ENCODE data around the gene ITGB4.
"Not testable (repeated sequence)": the region's sequence is repeated elsewhere in the genome, so short reads cannot be mapped to it uniquely, and the experiment has no call there.

The ITGB4 gene

DNA sequence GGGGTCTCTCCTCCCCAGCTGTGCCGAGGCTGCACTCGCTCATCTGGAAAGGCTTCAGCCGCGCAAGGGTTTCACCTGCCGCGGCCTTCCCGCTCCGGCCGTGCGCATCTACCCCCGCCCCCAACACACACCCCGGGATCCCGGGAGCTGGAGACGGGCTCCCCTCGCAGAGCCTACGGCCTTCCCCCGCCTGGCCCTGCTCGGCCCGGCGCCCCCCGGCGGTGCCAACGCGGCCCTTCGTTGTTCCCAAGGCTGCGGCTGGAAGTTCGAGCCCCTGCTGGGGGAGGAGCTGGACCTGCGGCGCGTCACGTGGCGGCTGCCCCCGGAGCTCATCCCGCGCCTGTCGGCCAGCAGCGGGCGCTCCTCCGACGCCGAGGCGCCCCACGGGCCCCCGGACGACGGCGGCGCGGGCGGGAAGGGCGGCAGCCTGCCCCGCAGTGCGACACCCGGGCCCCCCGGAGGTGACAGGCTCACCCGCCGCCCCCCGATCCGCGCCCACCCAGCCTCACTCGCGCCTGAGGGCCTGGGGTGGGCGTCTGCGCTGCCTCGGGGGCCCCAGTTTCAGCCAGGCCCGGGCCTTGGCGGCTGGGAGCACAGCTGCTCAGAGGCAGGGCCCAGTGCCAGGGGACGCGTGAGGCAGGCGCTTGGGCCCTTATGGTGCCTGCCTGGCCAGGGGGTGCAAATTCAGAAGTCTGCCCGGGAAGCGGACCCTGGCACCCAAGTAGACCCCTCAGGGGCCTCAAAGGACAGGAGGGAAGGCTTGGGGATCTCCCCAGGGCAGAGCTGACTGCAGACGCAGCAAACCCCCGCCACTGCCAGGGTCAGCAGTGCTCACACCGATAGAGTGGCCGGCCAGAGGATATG lies 32.5 kb downstream of the ITGB4 start:
- DNase-seq = peak; percentile 36 to 72

DNA sequence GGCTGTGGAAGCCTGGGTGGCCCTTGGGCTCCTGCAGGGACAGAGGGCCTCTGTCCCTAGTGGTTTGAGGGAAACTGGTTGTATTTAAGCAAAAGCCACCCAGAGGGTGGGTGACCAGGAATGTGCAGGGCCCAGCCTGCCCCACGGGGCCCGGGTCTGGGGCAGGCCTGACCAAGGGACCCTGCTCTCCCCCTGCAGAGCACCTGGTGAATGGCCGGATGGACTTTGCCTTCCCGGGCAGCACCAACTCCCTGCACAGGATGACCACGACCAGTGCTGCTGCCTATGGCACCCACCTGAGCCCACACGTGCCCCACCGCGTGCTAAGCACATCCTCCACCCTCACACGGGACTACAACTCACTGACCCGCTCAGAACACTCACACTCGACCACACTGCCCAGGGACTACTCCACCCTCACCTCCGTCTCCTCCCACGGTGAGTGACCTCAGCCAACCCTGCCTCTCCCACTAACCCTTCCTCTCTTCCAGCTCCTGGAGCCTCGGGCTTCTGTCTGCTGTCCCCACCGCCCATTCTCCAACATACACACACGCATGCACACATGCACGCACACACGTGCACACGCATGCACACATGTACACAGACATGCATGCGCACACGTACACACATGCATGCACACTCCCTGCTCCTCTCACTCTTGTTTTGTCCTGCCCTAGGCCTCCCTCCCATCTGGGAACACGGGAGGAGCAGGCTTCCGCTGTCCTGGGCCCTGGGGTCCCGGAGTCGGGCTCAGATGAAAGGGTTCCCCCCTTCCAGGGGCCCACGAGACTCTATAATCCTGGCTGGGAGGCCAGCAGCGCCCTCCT lies 33.3 kb downstream of the ITGB4 start:
- DNase-seq = no peak

DNA sequence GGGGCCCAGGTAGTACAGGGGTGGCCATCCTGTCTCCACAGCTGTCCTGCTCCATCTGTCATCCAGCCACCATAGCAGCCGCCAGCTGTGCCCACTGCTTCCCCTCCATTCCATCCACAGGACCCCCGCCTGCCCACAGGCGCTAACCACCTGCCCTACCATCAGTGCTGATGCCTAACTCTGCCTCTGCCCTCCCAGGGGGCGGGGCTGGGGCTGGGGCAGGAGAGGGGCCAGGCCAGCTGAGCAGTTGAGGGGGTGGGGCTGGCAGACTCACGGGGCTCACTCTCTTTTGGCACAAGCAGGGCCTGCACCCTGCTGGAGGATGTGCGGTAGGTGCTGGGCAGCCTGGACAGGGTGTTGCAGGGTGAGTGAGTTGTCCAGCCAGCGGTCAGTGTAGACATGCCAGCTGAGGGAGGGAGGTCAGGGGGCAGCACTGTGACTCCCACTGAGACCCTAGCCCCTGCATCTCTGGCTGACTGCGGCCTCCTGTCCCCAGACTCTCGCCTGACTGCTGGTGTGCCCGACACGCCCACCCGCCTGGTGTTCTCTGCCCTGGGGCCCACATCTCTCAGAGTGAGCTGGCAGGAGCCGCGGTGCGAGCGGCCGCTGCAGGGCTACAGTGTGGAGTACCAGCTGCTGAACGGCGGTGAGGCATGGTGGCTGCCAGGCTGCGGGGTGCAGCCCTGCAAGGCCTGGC lies 34.1 kb downstream of the ITGB4 start:
- no peak for DNase-seq

DNA sequence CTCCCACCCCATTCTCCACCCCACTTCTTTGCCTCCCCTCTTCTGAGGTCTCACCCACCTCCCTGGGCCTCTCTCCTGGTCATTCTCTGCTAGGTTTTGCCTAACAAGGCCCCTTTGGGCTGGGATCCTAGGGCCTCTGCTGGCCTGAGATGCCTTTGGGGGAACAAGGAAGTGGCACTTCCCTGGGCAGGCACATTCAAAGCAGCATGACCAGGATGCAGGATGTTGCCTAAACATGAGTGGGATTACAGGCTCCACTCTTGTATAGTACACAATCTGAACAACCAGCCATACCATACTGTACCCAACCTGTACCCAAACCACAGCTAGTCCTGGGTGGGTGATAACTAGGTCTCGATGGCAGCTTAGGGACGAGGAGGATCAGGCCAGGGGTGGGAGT lies 34.7 kb downstream of the ITGB4 start:
- DNase-seq = no peak

DNA sequence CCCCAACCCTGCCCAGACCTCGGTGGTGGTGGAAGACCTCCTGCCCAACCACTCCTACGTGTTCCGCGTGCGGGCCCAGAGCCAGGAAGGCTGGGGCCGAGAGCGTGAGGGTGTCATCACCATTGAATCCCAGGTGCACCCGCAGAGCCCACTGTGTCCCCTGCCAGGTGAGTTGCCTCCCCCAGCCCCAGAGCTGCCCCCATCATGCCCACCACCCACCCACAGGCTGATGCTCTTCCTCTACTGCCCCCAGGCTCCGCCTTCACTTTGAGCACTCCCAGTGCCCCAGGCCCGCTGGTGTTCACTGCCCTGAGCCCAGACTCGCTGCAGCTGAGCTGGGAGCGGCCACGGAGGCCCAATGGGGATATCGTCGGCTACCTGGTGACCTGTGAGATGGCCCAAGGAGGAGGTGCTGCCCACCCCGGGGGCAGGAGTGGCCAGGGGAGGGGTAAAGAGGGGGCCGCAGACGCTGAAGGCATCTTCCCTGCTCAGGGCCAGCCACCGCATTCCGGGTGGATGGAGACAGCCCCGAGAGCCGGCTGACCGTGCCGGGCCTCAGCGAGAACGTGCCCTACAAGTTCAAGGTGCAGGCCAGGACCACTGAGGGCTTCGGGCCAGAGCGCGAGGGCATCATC lies 35.3 kb downstream of the ITGB4 start:
- DNase-seq = no peak

DNA sequence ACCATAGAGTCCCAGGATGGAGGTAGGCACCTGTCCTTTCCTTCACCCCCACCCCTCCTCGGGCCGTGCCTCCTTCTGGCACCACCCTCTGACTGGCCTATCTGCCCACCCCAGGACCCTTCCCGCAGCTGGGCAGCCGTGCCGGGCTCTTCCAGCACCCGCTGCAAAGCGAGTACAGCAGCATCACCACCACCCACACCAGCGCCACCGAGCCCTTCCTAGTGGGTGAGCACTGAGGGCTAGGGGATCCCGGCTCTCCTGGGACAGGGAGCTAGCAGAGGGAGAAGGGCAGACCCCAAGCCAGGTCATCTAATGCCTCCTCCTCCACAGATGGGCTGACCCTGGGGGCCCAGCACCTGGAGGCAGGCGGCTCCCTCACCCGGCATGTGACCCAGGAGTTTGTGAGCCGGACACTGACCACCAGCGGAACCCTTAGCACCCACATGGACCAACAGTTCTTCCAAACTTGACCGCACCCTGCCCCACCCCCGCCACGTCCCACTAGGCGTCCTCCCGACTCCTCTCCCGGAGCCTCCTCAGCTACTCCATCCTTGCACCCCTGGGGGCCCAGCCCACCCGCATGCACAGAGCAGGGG lies 35.9 kb downstream of the ITGB4 start:
- DNase-seq = no peak

DNA sequence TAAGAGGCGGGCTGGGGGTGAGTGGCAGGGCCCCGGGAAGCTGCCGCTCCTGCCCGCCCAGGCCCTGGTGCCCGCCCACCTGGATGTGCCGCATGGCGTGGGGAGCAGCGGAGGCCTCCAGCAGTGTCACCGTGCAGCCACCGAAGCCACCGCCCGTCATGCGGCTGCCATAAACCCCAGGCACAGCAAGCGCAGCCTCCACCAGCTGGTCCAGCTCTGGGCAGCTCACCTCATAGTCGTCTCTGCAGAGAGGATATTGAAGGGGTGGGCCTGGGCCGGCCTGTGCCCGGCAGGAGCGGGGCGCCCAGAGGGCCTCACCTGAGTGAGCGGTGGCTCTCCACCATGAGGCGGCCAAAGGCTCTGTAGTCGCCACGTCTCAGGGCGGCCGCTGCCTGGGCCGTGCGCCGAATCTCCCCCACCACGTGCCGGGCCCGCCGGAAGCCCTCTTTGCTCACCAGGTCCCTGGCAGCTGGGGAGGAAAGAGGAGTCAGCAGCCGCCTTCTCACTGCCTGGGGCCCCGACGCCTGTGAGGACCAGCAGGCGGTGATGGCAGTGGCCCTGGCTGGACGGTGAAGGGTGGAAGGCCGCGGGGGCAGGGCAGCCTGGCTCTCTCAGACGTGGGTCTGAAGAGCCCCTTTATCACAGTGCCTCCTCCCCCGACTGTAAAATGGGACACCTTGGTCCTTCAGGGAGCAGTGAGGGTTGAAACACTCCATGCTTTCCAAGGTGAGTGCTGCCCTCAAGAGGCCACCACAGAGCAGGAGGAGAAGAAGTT lies 37.1 kb downstream of the ITGB4 start:
- no peak for DNase-seq

DNA sequence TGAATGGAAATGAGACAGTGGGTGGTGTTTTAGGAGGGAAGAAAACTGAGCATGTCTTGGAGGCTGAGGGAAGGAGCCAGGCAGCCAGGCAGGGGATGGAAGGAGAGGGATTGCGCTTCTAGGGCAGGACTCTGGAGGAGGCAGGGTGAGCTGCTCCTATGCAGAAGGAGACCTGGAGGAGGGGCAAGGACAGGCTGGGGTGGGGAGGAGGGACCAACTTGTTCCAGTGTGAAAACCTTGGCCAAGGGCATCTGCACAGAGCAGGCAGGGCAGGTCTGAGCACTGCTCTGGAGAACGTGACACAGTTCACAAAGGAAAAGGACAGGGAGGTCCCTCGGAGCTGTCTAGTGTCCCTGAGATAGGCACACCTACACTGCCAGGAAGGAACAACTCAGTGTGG lies 38.2 kb downstream of the ITGB4 start:
- DNase-seq = no peak

DNA sequence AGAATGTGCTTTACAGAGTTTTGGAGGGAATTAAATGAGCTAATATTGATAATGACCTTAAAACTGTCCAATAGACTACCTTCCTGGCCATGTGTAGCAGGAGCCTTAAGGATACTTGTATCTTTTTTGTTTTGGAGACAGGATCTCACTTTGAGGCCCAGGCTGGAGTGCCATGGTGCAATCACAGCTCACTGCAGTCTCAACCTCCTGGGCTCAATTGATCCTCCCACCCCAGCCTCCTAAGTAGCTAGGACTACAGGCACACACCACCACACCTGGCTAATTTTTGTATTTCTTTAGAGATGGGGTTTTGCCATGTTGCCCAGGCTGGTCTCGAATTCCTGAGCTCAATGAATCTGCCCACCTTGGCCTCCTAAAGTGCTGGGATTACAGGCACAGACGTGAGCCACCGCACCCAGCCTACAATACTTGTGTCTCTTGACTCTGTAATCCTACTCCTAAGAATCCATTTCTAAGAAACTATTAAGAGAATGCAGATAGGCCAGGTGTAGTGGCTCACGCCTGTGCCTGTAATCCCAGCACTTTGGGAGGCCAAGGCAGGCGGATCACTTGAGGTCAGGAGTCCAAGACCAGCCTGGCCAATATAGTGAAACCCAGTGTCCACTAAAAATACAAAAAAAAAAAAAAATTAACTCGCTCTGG lies 38.9 kb downstream of the ITGB4 start:
- DNase-seq = not testable (repeated sequence)

DNA sequence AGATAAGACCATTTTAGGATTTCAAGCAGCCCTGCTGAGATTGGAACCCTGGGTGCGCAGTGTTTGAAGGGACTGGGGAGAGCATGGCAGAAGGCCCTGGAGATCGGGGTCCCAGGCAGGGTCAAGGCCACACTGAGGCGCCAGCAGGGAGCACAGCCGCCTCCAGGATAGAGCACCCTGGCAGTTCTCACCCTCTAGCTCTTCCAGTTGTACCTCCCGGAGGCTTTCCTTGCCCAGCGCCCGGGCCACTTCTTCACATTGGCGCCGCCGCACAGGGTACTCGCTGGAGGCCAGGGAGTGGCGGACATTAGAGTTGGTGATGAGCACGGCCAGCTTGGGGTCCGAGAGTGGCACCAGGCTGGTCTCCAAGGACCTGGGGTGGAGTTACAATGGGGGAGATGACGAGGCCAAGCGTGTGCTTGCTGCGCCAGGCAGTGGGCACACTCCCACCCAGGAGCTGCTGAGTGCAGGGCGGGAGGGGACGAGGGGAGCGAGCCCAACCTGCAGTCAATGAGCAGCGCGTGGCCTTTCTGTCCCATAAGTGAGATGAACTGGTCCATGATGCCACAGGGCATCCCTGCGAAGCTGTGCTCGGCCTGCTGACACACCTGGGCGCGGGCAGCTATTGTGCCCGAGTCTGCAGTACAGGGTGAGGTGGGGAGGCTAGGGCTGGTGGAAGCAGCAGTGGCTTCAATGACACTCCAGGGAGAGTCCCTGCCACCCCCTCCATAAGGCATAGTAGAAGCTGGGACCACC lies 41.4 kb downstream of the ITGB4 start:
- no peak for DNase-seq

DNA sequence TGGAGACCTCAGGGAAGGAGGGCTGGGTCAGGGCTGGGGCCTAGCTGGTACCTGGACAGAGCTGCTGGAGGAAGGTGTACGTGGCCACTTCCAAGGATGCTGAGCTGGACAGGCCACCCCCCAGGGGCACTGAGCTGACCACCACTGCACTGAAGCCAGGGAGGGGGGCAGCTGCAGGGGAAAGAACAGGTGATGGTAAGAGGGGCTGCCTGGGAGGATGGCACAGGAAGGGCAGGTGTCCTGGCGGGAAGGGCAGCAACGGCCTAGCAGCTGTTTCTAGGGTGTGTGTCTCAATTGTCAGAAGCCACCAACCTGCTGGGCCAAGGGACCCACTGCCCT lies 42.0 kb downstream of the ITGB4 start:
- no peak for DNase-seq

DNA sequence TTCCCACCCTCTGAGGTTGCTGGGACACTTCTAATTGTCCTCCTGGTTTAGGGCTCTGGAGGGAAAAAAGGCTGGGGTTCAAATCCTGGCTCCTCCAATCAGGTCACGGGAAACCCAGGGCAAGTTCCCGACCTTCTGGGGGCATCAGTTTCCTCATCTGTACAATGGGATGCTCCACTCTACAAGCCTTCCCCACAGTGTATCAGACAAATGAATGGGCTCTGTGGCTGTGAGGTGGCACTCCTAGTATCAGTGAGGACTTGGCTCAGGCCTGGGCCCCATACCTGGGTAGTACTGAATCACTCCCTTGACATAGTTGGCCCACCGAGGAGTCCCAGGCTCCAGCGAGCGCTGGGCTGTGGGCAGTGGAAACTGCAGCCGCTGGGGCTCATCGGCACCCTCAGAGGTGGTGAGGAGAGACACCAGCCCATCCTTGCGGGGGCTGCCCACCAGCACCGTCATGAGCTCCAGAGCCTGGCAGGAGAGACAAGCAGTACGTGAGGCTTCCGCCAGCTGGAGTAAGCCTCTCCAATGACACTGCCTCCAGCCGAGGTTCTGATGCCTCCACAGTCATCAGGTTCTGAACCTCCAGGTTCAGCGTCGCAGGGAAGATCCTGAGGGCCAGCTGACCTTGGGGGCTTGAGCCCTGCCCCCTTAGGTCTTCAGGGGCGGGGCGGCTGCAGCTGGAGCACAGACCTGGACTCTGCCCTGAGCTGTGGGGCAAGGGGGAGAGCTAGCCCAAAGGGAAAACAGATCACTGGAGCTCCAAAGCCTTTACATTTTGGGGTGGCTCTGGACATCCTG lies 42.6 kb downstream of the ITGB4 start:
- DNase-seq = no peak

DNA sequence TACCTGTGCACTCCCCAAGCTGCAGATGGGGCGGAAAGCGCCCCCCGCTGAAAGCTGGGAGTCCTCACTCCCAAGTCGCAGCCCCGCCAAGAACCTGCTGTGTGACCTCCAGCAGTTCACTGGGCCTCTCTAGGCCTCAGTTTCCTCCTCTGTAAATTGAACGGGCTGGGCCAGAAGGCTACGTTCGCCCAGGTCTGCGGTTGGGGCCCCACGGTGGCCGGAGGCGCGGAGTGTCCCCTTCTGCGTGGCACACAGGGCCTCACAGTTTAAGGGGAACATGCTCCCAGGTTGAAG lies 43.1 kb downstream of the ITGB4 start:
- DNase-seq = no peak

DNA sequence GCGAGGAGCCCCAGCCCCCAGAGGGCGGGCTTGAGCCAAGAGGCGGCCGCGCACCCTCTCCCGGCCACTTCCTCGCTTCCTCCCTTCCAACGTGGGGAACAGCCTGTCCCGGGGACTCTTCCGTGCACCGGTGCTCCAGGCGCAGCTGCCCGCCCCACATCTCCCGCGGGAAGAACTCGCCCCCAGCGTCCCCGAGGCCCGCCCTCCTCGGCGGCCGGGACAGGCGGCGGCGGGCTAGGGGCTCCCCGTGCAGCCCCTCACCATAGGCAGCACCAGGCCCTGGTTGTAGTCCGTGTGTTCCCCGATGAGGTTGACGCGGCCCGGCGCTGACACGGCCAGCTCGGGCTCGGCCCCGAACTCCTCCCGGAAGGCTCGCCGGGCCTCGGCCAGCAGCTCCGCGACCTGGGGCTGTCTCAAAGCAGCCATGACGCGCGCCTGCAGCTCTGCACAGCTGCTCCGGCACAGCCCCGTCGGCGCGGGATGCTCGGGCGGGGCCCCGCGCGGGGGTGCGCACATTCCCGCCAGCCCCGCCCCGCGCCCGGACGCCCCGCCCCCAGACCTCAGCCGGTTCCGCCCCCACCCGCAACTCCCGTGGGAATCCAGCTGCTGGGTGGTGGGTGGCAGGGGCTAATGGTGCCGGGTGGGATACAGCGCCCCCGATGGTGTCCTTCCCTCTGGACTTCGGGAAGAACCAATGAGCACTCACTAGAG lies 43.6 kb downstream of the ITGB4 start, which contains the start of gene GALK1:
Gene GALK1, minus strand, starts transcription at position 482 of the 711 bp plus-strand sequence. Its CDS starts 56 bp downstream, at position 426.
- peak; percentile 28 to 68 for DNase-seq

DNA sequence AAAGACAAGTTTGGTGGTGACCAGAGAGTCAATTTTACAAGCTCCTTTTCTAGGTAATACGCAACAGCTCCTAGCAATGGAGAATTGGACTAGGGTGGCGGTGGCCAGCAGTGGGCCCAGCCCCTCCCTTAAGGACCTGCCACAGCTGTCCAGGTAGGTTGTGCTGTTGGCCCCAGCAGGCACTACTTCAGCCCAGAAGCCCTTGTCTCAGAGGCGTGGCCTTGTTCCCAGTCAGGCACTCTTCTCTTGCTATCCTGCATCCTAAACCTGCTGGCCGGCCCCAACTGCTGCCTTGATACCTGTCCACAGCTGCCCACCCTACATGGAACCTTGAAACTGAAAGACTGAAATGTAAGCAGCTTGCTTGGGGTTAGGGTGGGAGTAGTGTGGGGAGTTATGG lies 44.7 kb downstream of the ITGB4 start:
- DNase-seq = no peak

DNA sequence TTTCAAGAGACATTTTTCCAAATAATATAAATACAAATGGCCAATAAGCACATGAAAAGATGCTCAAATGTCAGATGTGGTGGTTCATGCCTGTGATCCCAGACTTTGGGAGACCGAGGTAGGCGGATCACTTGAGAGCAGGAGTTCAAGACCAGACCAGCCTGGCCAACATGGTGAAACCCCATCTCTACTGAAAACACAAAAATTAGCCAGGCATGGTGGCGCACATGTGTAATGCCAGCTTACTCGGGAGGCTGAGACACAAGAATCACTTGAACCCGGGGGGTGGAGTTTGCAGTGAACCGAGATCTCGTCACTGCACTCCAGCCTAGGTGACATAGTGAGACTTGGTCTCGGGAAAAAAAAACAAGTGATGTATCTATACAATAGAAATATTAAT lies 46.6 kb downstream of the ITGB4 start:
- DNase-seq = no peak

DNA sequence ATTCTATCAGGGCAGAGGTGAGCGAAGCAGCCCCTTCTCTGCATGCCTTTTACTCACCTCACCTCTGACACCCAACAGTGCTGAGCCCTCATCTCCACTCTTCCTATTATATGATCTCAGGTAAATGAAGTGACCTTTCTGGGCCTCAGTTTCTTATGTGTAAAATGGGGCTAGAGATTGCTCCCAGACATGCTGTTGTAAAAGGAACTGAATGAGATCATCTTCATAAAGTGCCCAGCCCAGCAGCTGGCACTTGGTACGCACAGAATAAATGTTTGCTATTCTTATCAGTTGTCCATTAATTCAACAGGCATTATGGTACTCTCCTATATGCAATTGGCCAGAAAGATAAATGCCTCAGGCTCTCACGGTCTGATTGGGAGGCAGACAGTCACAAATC lies 48.3 kb downstream of the ITGB4 start:
- no peak for DNase-seq

DNA sequence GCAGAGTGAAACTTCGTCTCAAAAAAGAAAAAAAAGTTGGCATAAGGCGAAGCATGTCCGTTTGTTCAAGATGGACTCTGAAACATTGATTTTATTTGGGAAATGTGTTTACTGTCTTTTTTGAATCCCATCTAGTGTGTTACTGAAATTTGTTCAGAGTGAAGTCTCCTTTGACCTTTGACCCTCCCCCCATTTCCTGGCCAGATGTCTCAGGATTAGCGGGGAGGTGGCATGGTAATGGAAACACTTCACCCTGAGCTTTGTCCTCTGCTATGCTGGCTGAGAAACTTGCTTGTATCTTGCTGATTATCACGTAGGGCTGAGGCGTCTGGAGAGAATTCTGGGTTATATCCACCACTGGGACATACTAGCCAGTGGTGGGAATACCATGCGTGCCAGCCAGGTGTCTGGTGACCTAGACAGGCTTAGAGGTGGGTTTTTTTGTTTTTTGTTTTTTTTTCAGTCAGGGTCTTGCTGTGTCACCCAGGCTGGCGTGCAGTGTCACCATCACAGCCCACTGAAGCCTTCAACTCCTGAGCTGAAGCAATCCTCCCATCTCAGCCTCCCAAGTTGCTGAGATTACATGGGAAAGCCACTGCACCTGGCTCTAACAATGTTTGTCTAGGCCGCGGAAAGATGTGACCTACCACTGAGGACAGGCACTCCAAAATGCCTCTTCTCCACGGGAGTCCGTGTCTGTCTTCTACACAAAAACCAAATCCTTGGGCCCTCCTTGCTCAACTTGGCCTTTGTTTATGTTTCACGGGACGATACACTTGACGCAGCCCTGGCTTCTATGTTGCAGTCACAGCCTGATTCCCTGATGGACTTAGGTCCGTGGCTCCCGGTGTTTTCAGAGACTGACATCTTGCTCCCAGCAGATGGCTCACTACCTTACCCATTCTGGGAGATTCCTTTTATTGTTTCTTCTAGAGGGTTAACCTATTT lies 50.3 kb downstream of the ITGB4 start:
- no peak for DNase-seq

Measured in hippocampal formation (tissue), 2 donors.